ENCODE results near the gene LDLRAP1. TPM values are rescaled to one million over a fixed set of nuclear protein-coding genes. Genes with fewer than 3 reads are reported as not detected.

Gene LDLRAP1
- total RNA-seq, 1 donor from 2014 or later: 8.6 TPM

GRCh38 chr1:25562101-25562927 lies 18.9 kb downstream of the LDLRAP1 start:
- H3K27ac ChIP-seq: no peak overlapping the region
- no peak overlapping the region for H3K27ac Mint-ChIP-seq
- no peak overlapping the region for H3K4me3 Mint-ChIP-seq
- peaks cover 4% of the 10 kb centered on the region for H3F3A ChIP-seq (ENCODE audit: low read depth)
- no peak for DNase-seq (ENCODE audit: low spot score)
- H4K20me1 ChIP-seq (ENCODE audit: low read depth): no peaks in the 10 kb centered on the region
- H3K27me3 ChIP-seq: no peaks in the 10 kb centered on the region
- H3K4me1 Mint-ChIP-seq: peaks cover 55% of the 10 kb centered on the region
- no peak overlapping the region for H3K4me3 ChIP-seq
- peaks cover 25% of the 10 kb centered on the region for H3K4me1 ChIP-seq
- peaks cover 11% of the 10 kb centered on the region for H3K27me3 Mint-ChIP-seq (ENCODE audit: insufficient read depth, low read depth)
- H3K36me3 Mint-ChIP-seq: peaks cover 5% of the 10 kb centered on the region
- TF ChIP-seq EZH2phosphoT487 (IDR thresholded peaks at IDR 0.05) (no peak), CTCF (IDR thresholded peaks at IDR 0.05) (no peak), EZH2 (IDR thresholded peaks at IDR 0.05) (no peak)
- H3K9me3 Mint-ChIP-seq: no peaks in the 10 kb centered on the region
- H3K36me3 ChIP-seq: no peaks in the 10 kb centered on the region
- no peak overlapping the region for H3K9ac ChIP-seq
- no peaks in the 10 kb centered on the region for H3K79me2 ChIP-seq (ENCODE audit: low read depth)
- no peak overlapping the region for H3K4me2 ChIP-seq
- H2AFZ ChIP-seq (replicated peaks): no peak overlapping the region
- no peaks in the 10 kb centered on the region for H3K9me3 ChIP-seq (ENCODE audit: low read depth)

GRCh38 chr1:25562928-25563283 lies 19.5 kb downstream of the LDLRAP1 start:
- Histone ChIP-seq H4K20me1 (ENCODE audit: low read depth) (no peaks in the 10 kb centered on the region), H3K4me2 (no peak overlapping the region), H3F3A (ENCODE audit: low read depth) (peaks cover 4% of the 10 kb centered on the region), H3K9me3 (ENCODE audit: low read depth) (no peaks in the 10 kb centered on the region), H2AFZ (replicated peaks) (no peak overlapping the region), H3K27ac (no peak overlapping the region), H3K79me2 (ENCODE audit: low read depth) (no peaks in the 10 kb centered on the region), H3K27me3 (no peaks in the 10 kb centered on the region), H3K4me1 (peaks cover 31% of the 10 kb centered on the region), H3K9ac (no peak overlapping the region), H3K36me3 (no peaks in the 10 kb centered on the region), H3K4me3 (no peak overlapping the region)
- H3K36me3 Mint-ChIP-seq: peaks cover 5% of the 10 kb centered on the region
- no peak overlapping the region for H3K27ac Mint-ChIP-seq
- no peak for DNase-seq (ENCODE audit: low spot score)
- no peaks in the 10 kb centered on the region for H3K9me3 Mint-ChIP-seq
- TF ChIP-seq EZH2 (IDR thresholded peaks at IDR 0.05) (no peak), EZH2phosphoT487 (IDR thresholded peaks at IDR 0.05) (no peak), CTCF (IDR thresholded peaks at IDR 0.05) (no peak)
- no peak overlapping the region for H3K4me3 Mint-ChIP-seq
- H3K27me3 Mint-ChIP-seq (ENCODE audit: insufficient read depth, low read depth): peaks cover 11% of the 10 kb centered on the region
- H3K4me1 Mint-ChIP-seq: peaks cover 57% of the 10 kb centered on the region

GRCh38 chr1:25563330-25564215 lies 20.2 kb downstream of the LDLRAP1 start:
- Histone ChIP-seq H3K27ac (no peak overlapping the region), H3K27me3 (no peaks in the 10 kb centered on the region), H3K4me3 (no peak overlapping the region), H4K20me1 (ENCODE audit: low read depth) (no peaks in the 10 kb centered on the region), H2AFZ (replicated peaks) (no peak overlapping the region), H3F3A (ENCODE audit: low read depth) (peaks cover 4% of the 10 kb centered on the region), H3K9ac (peak overlapping the region; percentile 20), H3K4me2 (no peak overlapping the region), H3K9me3 (ENCODE audit: low read depth) (no peaks in the 10 kb centered on the region), H3K79me2 (ENCODE audit: low read depth) (no peaks in the 10 kb centered on the region), H3K4me1 (peaks cover 37% of the 10 kb centered on the region), H3K36me3 (no peaks in the 10 kb centered on the region)
- H3K9me3 Mint-ChIP-seq: no peaks in the 10 kb centered on the region
- no peak overlapping the region for H3K4me3 Mint-ChIP-seq
- TF ChIP-seq CTCF (IDR thresholded peaks at IDR 0.05): no peak
- TF ChIP-seq EZH2phosphoT487 (IDR thresholded peaks at IDR 0.05): no peak
- no peak for TF ChIP-seq EZH2 (IDR thresholded peaks at IDR 0.05)
- peaks cover 58% of the 10 kb centered on the region for H3K4me1 Mint-ChIP-seq
- no peak overlapping the region for H3K27ac Mint-ChIP-seq
- H3K27me3 Mint-ChIP-seq (ENCODE audit: insufficient read depth, low read depth): peaks cover 10% of the 10 kb centered on the region
- peaks cover 3% of the 10 kb centered on the region for H3K36me3 Mint-ChIP-seq
- DNase-seq (ENCODE audit: low spot score): no peak
